ENCODE data around the gene C18orf32.
A peak's percentile ranks its signal among the peaks of the same experiment; 100 is the strongest.

C18orf32 gene

DNA sequence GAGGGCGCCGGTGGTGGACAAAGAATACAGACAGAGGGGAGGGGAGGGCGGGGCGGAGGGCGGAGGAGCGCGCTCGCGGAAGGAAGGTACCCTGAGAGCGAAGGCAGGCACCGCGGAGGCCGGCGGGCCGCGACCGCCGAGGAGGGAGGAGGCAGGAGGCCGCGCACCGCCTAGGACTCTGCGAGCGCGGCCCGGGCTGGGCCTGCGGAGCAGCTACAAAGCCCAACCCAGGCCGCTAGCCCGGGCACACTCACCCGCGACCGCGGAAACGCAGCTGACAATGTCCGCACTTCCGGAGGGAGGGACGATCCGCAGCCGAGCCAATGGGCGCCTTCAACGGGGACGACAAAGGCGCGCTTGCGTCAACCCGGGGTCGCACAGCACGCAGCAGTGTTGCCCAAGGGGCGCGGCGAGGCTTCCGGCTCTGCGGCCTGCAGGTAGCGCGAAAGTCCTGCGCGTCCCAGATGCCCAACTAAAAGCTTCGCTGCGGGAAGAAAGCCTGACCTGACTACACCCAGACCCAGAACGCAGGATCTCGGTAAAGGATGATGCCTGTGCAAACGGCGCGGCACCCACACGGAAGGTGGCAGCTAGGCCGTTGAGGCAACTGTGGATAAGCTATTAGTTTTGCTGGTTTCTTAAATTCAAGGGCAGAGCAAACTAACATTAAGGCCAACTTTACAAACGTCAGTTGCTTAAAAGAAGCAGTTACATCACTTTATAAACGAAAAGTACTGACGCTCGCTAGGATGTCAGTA lies at the start of gene C18orf32:
Gene C18orf32 (minus strand): TSS at position 282 of the 758 bp plus-strand sequence. CDS start 3,486 bp downstream, outside the sequence.
- no peak for TF ChIP-seq CTCF (IDR thresholded peaks at IDR 0.05; ENCODE audit: low read length, missing control alignments)
- peak within 1 kb of the TSS; percentile 70 for H3K4me3 ChIP-seq (replicated peaks; ENCODE audit: low read depth, low read length)
- peak; percentile 95 for DNase-seq (ENCODE audit: low read depth)

DNA sequence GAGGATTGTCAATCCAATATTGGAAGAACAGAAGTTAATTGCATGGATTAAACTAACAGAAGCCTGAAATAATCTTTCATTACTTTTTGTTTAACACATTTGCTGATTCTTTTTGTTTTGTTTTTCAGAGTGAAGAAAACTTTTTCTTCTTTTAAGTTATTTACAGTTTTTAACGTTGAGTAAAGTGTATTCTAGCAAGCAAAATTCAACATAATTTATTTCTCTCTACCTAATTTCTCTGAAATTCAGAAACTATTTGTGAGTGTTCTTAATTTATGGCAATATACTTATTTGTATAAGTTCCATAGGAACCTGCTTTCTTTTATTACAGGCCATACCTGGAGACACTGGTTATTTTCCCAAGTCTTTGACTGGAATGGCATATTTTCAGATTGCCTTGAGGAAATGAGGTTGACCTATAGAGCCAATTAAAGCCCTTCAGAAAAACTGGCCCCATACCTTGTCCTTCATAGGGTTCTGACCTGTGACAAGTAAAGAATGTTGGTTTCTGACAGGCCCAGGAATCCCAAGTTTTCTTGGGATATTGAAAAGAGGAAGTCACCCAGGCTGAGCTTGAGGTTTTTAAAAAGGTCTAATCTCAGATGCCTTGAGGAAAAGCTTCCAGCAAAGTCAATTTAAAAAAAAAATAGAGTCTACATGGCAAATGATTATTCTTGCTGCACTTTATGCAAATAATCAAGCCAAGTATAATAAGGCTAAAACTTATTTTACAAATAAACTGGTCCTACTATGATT lies 48.0 kb upstream of the C18orf32 start:
- no peak for DNase-seq (ENCODE audit: low read depth)
- TF ChIP-seq CTCF (IDR thresholded peaks at IDR 0.05; ENCODE audit: low read length, missing control alignments) = no peak
- H3K4me3 ChIP-seq (replicated peaks; ENCODE audit: low read depth, low read length) = no peak overlapping the region

GRCh38 chr18:49531678-49532153 lies 44.7 kb upstream of the C18orf32 start:
- peak; percentile 24 for DNase-seq (ENCODE audit: low read depth)
- no peak overlapping the region for H3K4me3 ChIP-seq (replicated peaks; ENCODE audit: low read depth, low read length)
- TF ChIP-seq CTCF (IDR thresholded peaks at IDR 0.05; ENCODE audit: low read length, missing control alignments) = no peak

DNA sequence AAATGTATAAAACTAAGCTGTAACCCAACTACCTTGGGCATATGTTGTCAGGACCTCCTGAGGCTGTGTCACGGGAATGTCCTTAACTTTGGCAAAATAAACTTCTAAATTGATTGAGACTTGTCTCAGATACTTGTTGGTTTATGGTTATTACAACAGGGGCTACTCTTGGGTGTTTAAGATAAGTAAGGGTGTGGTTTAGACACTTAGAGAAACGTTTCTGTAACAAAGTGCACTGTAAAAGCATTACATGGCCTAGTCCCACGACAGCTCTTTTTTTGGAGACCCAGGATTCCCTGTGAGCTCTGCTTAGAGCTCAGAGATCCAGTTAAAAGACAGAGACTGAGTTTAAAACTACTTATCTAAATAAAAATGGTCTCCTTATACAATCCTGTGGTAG lies 42.6 kb upstream of the C18orf32 start:
- no peak overlapping the region for H3K4me3 ChIP-seq (replicated peaks; ENCODE audit: low read depth, low read length)
- TF ChIP-seq CTCF (IDR thresholded peaks at IDR 0.05; ENCODE audit: low read length, missing control alignments) = no peak
- no peak for DNase-seq (ENCODE audit: low read depth)

GRCh38 chr18:49527631-49528327 lies 40.7 kb upstream of the C18orf32 start:
- DNase-seq (ENCODE audit: low read depth) = no peak
- no peak overlapping the region for H3K4me3 ChIP-seq (replicated peaks; ENCODE audit: low read depth, low read length)
- no peak for TF ChIP-seq CTCF (IDR thresholded peaks at IDR 0.05; ENCODE audit: low read length, missing control alignments)

GRCh38 chr18:49525981-49526380 lies 38.9 kb upstream of the C18orf32 start:
- H3K4me3 ChIP-seq (replicated peaks; ENCODE audit: low read depth, low read length) = no peak overlapping the region
- TF ChIP-seq CTCF (IDR thresholded peaks at IDR 0.05; ENCODE audit: low read length, missing control alignments) = no peak
- DNase-seq (ENCODE audit: low read depth) = no peak
